ENCODE measurements around the gene COL6A1. TPM values are rescaled to one million over a fixed set of nuclear protein-coding genes. Genes with fewer than 3 reads are reported as not detected.

COL6A1 gene
- polyA plus RNA-seq, 1 of the 3 experiments (the other 2 are of a cell fraction): 107 TPM

DNA sequence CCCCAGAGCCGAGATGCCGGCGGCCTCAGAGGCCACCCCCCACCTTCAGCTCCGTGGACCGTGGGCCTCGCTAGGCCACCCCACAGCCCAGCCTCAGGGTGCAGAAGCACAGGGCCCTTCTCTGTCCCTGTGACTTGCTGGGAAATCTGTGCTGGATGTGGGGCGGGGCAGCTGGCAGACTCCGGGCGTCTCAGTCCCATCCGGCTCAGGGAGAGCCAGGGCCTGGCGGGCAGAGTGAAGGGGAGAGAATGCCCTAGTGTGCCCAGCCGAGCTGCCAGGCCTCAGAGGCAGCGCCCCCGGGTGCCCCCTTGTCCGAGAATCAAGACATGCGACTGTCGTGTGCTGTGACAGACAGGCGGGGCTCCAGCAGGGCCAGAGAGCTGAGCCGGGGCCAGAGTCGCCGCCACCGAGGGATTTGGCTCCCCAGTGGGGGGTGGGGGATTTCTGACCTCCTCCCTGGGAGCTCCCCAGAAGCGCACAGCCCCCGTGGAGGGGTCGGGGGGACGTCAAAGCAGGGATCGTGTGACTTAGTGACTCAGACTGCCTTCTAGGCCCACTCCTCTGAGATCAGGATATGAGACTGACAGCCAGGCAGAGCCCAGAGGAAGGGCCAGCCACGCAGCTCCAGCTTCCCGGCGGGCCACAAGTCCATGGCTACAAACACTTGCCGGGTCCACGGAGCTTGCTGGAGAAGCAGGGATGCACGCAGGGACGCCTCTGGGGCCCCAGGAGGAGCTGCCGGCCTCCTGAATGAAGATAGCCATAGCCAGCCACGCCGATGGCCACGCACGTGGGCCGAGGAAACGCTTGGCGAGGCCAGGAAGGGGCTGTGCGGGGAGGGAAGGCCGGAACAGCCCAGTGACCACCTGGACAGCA lies 11.9 kb downstream of the COL6A1 start:
- no peak for TF ChIP-seq RFX5 (IDR thresholded peaks at IDR 0.05; ENCODE audit: low read length)
- TF ChIP-seq SMC3 (IDR thresholded peaks at IDR 0.05; ENCODE audit: low read depth, low read length): no peak
- TF ChIP-seq TEAD4 (IDR thresholded peaks at IDR 0.05; ENCODE audit: borderline replicate concordance, insufficient read depth): no peak
- no peak for TF ChIP-seq FOSL2 (IDR thresholded peaks at IDR 0.05; ENCODE audit: borderline replicate concordance, low read depth)
- no peak for TF ChIP-seq FOXJ3 (CRISPR knock-in tag; IDR thresholded peaks at IDR 0.05)
- no peak for TF ChIP-seq RCOR1 (IDR thresholded peaks at IDR 0.05; ENCODE audit: low read length)
- no peak for TF ChIP-seq GATA2 (CRISPR knock-in tag; IDR thresholded peaks at IDR 0.05)
- TF ChIP-seq, protein P1, sequence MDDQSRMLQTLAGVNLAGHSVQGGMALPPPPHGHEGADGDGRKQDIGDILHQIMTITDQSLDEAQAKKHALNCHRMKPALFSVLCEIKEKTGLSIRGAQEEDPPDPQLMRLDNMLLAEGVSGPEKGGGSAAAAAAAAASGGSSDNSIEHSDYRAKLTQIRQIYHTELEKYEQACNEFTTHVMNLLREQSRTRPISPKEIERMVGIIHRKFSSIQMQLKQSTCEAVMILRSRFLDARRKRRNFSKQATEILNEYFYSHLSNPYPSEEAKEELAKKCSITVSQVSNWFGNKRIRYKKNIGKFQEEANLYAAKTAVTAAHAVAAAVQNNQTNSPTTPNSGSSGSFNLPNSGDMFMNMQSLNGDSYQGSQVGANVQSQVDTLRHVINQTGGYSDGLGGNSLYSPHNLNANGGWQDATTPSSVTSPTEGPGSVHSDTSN (IDR thresholded peaks at IDR 0.05): no peak
- no peak for TF ChIP-seq SIN3A (IDR thresholded peaks at IDR 0.05; ENCODE audit: borderline replicate concordance, low read depth, low read length)
- no peak for TF ChIP-seq RXRA (IDR thresholded peaks at IDR 0.05; ENCODE audit: borderline replicate concordance, low read depth)
- no peak for TF ChIP-seq CHD2 (IDR thresholded peaks at IDR 0.05; ENCODE audit: low read length, partially characterized antibody)
- TF ChIP-seq USF2 (IDR thresholded peaks at IDR 0.05; ENCODE audit: borderline replicate concordance, low read depth, low read length): no peak
- TF ChIP-seq NRF1 (IDR thresholded peaks at IDR 0.05; ENCODE audit: low read depth, low read length): no peak
- no peak for TF ChIP-seq NFIC (IDR thresholded peaks at IDR 0.05; ENCODE audit: borderline replicate concordance)
- TF ChIP-seq TCF12 (IDR thresholded peaks at IDR 0.05): no peak
- TF ChIP-seq, protein P2, sequence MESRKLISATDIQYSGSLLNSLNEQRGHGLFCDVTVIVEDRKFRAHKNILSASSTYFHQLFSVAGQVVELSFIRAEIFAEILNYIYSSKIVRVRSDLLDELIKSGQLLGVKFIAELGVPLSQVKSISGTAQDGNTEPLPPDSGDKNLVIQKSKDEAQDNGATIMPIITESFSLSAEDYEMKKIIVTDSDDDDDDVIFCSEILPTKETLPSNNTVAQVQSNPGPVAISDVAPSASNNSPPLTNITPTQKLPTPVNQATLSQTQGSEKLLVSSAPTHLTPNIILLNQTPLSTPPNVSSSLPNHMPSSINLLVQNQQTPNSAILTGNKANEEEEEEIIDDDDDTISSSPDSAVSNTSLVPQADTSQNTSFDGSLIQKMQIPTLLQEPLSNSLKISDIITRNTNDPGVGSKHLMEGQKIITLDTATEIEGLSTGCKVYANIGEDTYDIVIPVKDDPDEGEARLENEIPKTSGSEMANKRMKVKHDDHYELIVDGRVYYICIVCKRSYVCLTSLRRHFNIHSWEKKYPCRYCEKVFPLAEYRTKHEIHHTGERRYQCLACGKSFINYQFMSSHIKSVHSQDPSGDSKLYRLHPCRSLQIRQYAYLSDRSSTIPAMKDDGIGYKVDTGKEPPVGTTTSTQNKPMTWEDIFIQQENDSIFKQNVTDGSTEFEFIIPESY (IDR thresholded peaks at IDR 0.05; ENCODE audit: borderline replicate concordance, low read depth): no peak
- no peak for TF ChIP-seq FOXM1 (IDR thresholded peaks at IDR 0.05; ENCODE audit: low read depth)
- TF ChIP-seq IRF3 (IDR thresholded peaks at IDR 0.05; ENCODE audit: low read depth, low read length): no peak

More for the DNA sequence above, 11.9 kb downstream of the COL6A1 start:
- H3K9ac ChIP-seq: no peak overlapping the region
- no peak overlapping the region for H2AFZ ChIP-seq (ENCODE audit: low read depth)
- H3K79me2 ChIP-seq (ENCODE audit: insufficient read depth): no peaks in the 10 kb centered on the region
- no peaks in the 10 kb centered on the region for H3K9me2 ChIP-seq
- H3F3A ChIP-seq (replicated peaks; ENCODE audit: insufficient read depth): no peaks in the 10 kb centered on the region
- no peak for DNase-seq
- no peaks in the 10 kb centered on the region for H3K9me3 ChIP-seq
- H4K20me1 ChIP-seq (ENCODE audit: insufficient read depth): no peaks in the 10 kb centered on the region
- no peak overlapping the region for H3K27ac ChIP-seq (ENCODE audit: low read depth in 2 of 2, low read length in 1 of 2)
- peaks cover 0 to 30% of the 10 kb centered on the region in 2 experiments for H3K36me3 ChIP-seq (replicated peaks in 1 of 2; ENCODE audit: control insufficient read depth in 1 of 2, insufficient read depth in 2 of 2, low read length in 1 of 2)
- H3K4me3 ChIP-seq (ENCODE audit: low read depth in 2 of 2, low read length in 1 of 2): no peak overlapping the region
- no peaks in the 10 kb centered on the region for H3K27me3 ChIP-seq (ENCODE audit: insufficient read depth)
- CTCF ChIA-PET: interaction anchor here (1.7 kb wide), 1 partner anchor 23 kb away, joined by 5 read pairs; no protein-coding TSS in a partner anchor
- no peaks in the 10 kb centered on the region for H3K4me1 ChIP-seq (ENCODE audit: control insufficient read depth in 1 of 2, insufficient read depth in 2 of 2, low read depth in 1 of 2, low read length in 1 of 2)
- WGBS (ENCODE audit: low lambda C conversion rate): 88% methylated on average over 5 of the region's 44 CpGs
- POLR2A ChIA-PET: no interaction called here
- H3K4me2 ChIP-seq: no peak overlapping the region
